ENCODE measurements around the gene KCNMB2.

DNA sequence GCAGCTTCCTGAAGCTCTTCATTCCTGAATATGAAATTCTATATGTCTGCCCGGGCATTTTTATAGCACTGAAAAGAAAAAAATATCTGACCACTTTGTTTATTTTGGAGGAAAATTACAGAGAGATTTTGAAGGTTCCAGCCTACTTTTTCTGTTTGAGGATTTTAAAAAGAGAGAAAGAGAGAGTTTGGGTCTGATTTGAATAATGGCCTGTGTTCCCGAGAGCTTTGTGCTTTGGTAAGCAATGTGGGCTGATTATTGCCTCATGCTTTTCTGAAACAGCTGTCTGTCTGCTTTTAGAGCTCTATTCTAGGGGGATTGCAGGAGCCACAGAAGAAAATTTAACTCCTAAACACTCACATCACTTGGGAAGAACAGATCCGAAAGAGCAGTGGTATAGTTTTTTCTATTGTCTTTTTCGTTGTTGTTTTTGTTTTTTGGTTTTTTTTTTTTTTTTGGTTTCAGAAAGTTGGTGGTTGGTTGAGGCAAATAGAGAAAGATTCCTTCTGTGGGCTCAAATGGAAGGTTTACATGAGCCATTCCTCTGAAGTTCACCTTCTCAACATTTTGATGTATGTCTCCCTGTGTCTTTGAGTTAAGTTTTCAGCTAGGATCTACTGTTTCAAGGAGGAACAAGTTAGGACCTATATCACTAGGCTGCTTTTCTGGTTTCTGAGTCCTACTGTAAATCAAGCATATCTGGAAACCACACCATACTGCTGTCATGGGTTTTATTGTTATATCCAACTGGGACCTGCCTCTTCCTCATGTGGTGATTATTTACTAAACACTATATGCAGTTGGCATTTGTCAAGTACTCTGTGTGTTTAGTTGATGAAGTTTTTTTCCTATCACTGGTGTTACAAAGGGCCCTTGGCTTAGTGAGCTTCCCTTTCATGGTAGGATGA is 178.9 kb downstream of the KCNMB2 start:
- TF ChIP-seq, protein P1, sequence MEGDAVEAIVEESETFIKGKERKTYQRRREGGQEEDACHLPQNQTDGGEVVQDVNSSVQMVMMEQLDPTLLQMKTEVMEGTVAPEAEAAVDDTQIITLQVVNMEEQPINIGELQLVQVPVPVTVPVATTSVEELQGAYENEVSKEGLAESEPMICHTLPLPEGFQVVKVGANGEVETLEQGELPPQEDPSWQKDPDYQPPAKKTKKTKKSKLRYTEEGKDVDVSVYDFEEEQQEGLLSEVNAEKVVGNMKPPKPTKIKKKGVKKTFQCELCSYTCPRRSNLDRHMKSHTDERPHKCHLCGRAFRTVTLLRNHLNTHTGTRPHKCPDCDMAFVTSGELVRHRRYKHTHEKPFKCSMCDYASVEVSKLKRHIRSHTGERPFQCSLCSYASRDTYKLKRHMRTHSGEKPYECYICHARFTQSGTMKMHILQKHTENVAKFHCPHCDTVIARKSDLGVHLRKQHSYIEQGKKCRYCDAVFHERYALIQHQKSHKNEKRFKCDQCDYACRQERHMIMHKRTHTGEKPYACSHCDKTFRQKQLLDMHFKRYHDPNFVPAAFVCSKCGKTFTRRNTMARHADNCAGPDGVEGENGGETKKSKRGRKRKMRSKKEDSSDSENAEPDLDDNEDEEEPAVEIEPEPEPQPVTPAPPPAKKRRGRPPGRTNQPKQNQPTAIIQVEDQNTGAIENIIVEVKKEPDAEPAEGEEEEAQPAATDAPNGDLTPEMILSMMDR (IDR thresholded peaks at IDR 0.05; ENCODE audit: low read depth, low read length), result no peak
- no peak for TF ChIP-seq EZH2phosphoT487 (IDR thresholded peaks at IDR 0.05; ENCODE audit: low read depth)

Measured in OCI-LY3 (cell line).